SW 1271 (cell line): ENCODE data around the gene GNG3.

Experiments
- DNase-seq, 2 experiments: peaks; one replicate each; lab custom pipeline; 2025; lab: John Stamatoyannopoulos, UW

The GNG3 gene

GRCh38 chr11:62757846-62758788 is 50.6 kb downstream of the GNG3 start:
- DNase-seq: no peak
